Endothelial cell of umbilical vein (primary cell): ENCODE data around the gene CYP46A1. TPM values are rescaled to one million over a fixed set of nuclear protein-coding genes. Genes with fewer than 3 reads are reported as not detected.

Experiments
- BruUV-seq: library from RNA; stranded (reverse); fragments of 400-500 nt; replicated peaks from 2 replicates; lab custom pipeline; 2021; lab: Mats Ljungman, UMichigan
- CTCF ChIA-PET: fragments of 300-600, 350-600 bp; sonication (Branson Sonifier 250); formaldehyde crosslinking; loops from one replicate; lab custom pipeline; 2021; ENCODE audit warnings: antibody characterized with exemption, inconsistent platforms; lab: Charles Lee
- POLR2A ChIA-PET: fragments of 300-600, 350-600 bp; sonication (Branson Sonifier 250); formaldehyde crosslinking; loops from one replicate; lab custom pipeline; 2021; ENCODE audit warnings: antibody characterized with exemption, inconsistent platforms; lab: Charles Lee
- DNase-seq: peaks from one replicate; pipeline ENCODE4 v3.0.0-alpha.2; 2011; ENCODE audit warnings: low read depth, low spot score
- FAIRE-seq: peaks from 2 replicates; lab custom pipeline; 2011; peaks lifted over from hg19 to GRCh38; lab: Jason Lieb, UNC
- H2AFZ ChIP-seq: 2 replicates; pipeline ENCODE4 v1.6.0; 2012; ENCODE audit warnings: low read depth, low read length, control low read depth, inconsistent platforms
- H3K27ac ChIP-seq: 2 replicates; pipeline ENCODE4 v1.5.1; 2011; ENCODE audit warnings: low read depth, mild to moderate bottlenecking, control low read depth, low read length, moderate library complexity; ENCODE audit not compliant: insufficient read depth
- H3K27me3 ChIP-seq, 2 experiments: 2 replicates each; pipeline versions ENCODE4 v1.6.0 to v1.6.1; 2011; ENCODE audit warnings: low read length in 2 of 2, mixed read lengths in 1 of 2; ENCODE audit not compliant: control insufficient read depth in 2 of 2, insufficient read depth in 2 of 2
- H3K36me3 ChIP-seq, 2 experiments: 2 replicates in 1 of 2; 3 replicates in 1 of 2; pipeline ENCODE4 v1.5.1; 2011; ENCODE audit warnings: low read length in 2 of 2, mild to moderate bottlenecking in 1 of 2, moderate library complexity in 1 of 2; ENCODE audit not compliant: control insufficient read depth in 2 of 2, insufficient read depth in 2 of 2; ENCODE audit errors: extremely low read depth in 1 of 2
- H3K4me1 ChIP-seq: 3 replicates; pipeline ENCODE4 v1.5.1; 2011; ENCODE audit warnings: mild to moderate bottlenecking, low read length; ENCODE audit not compliant: control insufficient read depth, insufficient read depth; ENCODE audit errors: extremely low read depth
- H3K4me2 ChIP-seq: 2 replicates; pipeline ENCODE4 v1.6.1; 2011; ENCODE audit warnings: low read length, control low read depth, mixed read lengths; ENCODE audit not compliant: insufficient read depth
- H3K4me3 ChIP-seq, 3 experiments: fragments of 200-600 bp in 1 of 3; sonication (generic), shearing (Covaris generic) in 1 of 3; replicated peaks in 1 of 3; 2 replicates each; pipeline ENCODE4 v1.5.1; 2011 to 2016; ENCODE audit warnings: control low read depth in 3 of 3, low read length in 3 of 3, mild to moderate bottlenecking in 2 of 3, inconsistent platforms in 1 of 3, low read depth in 1 of 3, moderate library complexity in 1 of 3; ENCODE audit not compliant: insufficient read depth in 1 of 3
- H3K79me2 ChIP-seq: 2 replicates; pipeline ENCODE4 v1.6.0; 2012; ENCODE audit warnings: low read length, inconsistent platforms; ENCODE audit not compliant: control insufficient read depth, insufficient read depth
- H3K9ac ChIP-seq: replicated peaks from 2 replicates; pipeline ENCODE3; 2011; ENCODE audit warnings: low read length, control low read depth; ENCODE audit not compliant: insufficient read depth; ENCODE audit errors: extremely low read depth
- H3K9me1 ChIP-seq: replicated peaks from 3 replicates; pipeline ENCODE4 v1.6.0; 2011; ENCODE audit warnings: mild to moderate bottlenecking, low read length; ENCODE audit not compliant: control insufficient read depth, insufficient read depth; ENCODE audit errors: extremely low read depth
- H3K9me3 ChIP-seq: replicated peaks from 2 replicates; pipeline ENCODE4 v1.5.1; 2012; ENCODE audit warnings: low read length, inconsistent platforms; ENCODE audit not compliant: control insufficient read depth, insufficient read depth
- H4K20me1 ChIP-seq: replicated peaks from 2 replicates; pipeline ENCODE3; 2011; ENCODE audit warnings: mild to moderate bottlenecking, low read length; ENCODE audit not compliant: control insufficient read depth, insufficient read depth; ENCODE audit errors: extremely low read depth
- CTCF ChIP-seq, 2 donors: IDR thresholded peaks; 1 replicate in 1 of 2; 2 replicates in 1 of 2; pipeline ENCODE4 v1.5.1; 2011; ENCODE audit warnings: low read length in 2 of 2, mild to moderate bottlenecking in 2 of 2, moderate library complexity in 2 of 2, control low read depth in 1 of 2, inconsistent platforms in 1 of 2, low read depth in 1 of 2; ENCODE audit not compliant: insufficient read depth in 1 of 2; ENCODE audit errors: extremely low read depth in 1 of 2
- FOS ChIP-seq: IDR thresholded peaks from 2 replicates; pipeline ENCODE4 v1.6.1; 2011; ENCODE audit warnings: mild to moderate bottlenecking, low read length, moderate library complexity, borderline replicate concordance; ENCODE audit not compliant: insufficient read depth
- GATA2 ChIP-seq: IDR thresholded peaks from 2 replicates; pipeline ENCODE4 v1.7.0; 2011; ENCODE audit warnings: low read depth, mild to moderate bottlenecking, moderate library complexity, mixed read lengths, low read length; ENCODE audit not compliant: insufficient read length, insufficient read depth
- MAX ChIP-seq: IDR thresholded peaks from 2 replicates; pipeline ENCODE4 v1.6.1; 2011; ENCODE audit not compliant: insufficient read depth, insufficient read length
- MYC ChIP-seq: IDR thresholded peaks from one replicate; pipeline ENCODE4 v1.6.1; 2011; ENCODE audit warnings: mild to moderate bottlenecking, low read depth, low read length
- POLR2A ChIP-seq: IDR thresholded peaks from 2 replicates; pipeline ENCODE4 v1.6.1; 2012; ENCODE audit warnings: low read depth, mild to moderate bottlenecking, control low read depth, low read length
- dilution Hi-C: fragments of 300-500 bp; cut with MboI; formaldehyde crosslinking; loops from one replicate; pipeline ENCODE4 v1.15.0; 2019; ENCODE audit warnings: low sequenced_read_pairs; ENCODE audit not compliant: extremely low pct_ligation_motif_present
- intact Hi-C: fragments of 100-400 bp; cut with micrococcal nuclease; formaldehyde crosslinking; loops from one replicate; pipeline ENCODE4 v1.10.0; 2022
- polyA plus RNA-seq, 4 experiments: library from polyadenylated mRNA; depleted of rRNA in 3 of 4; stranded (reverse) in 3 of 4; unstranded in 1 of 4; fragments of >200 nt; gene quantifications; 2 replicates each; pipeline versions ENCODE4 v1.2.1 to v1.2.3, GENCODE V29; 2011 to 2012; ENCODE audit warnings: missing spikeins in 1 of 4
- total RNA-seq: library from RNA; stranded (reverse); gene quantifications from 2 replicates; pipeline ENCODE4 v1.2.3, GENCODE V29; 2021

The CYP46A1 gene
- total and polyA plus RNA-seq, 2 donors (not counting 3 experiments of a cell fraction or from before 2014, with no cell fraction given), result 0.03 to 0.24 TPM

DNA sequence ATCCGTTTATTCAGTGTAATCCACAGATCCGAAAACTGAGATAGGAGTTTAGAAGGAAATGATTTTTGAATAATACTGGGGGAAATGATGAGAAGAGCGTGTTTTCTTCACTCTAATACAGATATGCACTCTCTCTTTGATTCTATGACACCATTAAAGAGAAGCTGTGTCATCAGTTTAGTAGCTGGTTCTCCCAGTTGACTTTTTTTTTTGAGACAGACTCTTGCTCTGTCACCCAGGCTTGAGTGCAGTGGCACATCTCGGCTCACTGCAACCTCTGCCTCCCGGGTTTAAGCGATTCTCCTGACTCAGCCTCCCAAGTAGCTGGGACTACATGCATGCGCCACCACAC is 60.8 kb downstream of the CYP46A1 start:
- Histone ChIP-seq H3K27me3 (no peaks in the 10 kb centered on the region), H3K9me3 (no peaks in the 10 kb centered on the region), H4K20me1 (no peaks in the 10 kb centered on the region), H3K79me2 (no peaks in the 10 kb centered on the region), H3K9me1 (no peaks in the 10 kb centered on the region), H3K9ac (no peak overlapping the region), H3K27ac (no peak overlapping the region), H3K4me3 (no peak overlapping the region), H3K4me1 (peaks cover 28% of the 10 kb centered on the region), H3K4me2 (no peak overlapping the region), H3K36me3 (peaks cover 0 to 3% of the 10 kb centered on the region in 2 experiments), H2AFZ (no peak overlapping the region)
- no peak for TF ChIP-seq POLR2A
- TF ChIP-seq CTCF (IDR thresholded peaks at IDR 0.05; ENCODE audit: extremely low read depth in 1 of 2, insufficient read depth in 1 of 2, low read depth in 1 of 2, low read length in 2 of 2), result no peak
- no peak for TF ChIP-seq MAX
- no peak for TF ChIP-seq FOS
- TF ChIP-seq GATA2, result no peak
- no peak for TF ChIP-seq MYC
- dilution Hi-C loops, result no loop called here
- intact Hi-C loops, result no loop called here
- ChIA-PET CTCF (interaction anchor here (0.5 to 1.4 kb wide), 5 partner anchors 9 to 216 kb away, joined by 3 to 7 read pairs (median 3); no protein-coding TSS in a partner anchor), POLR2A (no interaction called here)
- DNase-seq, result no peak
- no peak for FAIRE-seq
- BruUV-seq, result no TSS peak
